Measurements from ENCODE around the gene VSTM2B. TPM values are rescaled to one million over a fixed set of nuclear protein-coding genes. Genes with fewer than 3 reads are reported as not detected.

VSTM2B gene
- total and polyA plus RNA-seq, 2 of the 4 experiments (the other 2 are of a cell fraction): not detected

DNA sequence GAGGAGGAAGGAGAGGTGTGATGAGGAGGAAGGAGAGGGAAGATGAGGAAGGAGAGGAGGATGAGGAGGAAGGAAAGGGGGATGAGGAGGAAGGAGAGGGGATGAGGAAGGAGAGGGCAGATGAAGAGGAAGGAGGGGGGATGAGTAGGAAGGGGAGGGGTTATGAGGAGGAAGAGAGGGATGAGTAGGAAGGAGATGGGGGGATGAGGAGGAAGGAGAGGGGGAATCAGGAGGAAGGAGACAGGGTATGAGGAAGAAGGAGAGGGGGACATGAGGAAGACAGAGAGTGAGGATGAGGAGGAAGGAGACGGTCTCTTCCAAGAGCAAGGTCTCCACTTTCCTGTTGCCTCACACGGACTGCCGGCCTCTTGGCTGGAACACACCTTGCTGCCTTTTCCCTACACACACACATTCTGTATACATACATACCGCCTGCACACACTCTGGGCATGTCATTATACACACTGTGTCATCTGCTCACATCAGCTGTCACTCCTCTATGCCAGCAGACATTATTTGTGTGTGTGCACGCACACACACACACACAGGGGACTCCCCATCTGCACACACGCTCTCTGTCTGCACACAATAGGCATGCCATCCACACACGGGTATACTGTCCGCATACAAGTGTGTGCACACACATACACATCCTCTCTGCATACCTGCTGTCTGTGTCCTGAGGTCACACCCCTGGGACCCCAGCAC, 11.1 kb upstream of the VSTM2B start:
- TF ChIP-seq, protein P1, sequence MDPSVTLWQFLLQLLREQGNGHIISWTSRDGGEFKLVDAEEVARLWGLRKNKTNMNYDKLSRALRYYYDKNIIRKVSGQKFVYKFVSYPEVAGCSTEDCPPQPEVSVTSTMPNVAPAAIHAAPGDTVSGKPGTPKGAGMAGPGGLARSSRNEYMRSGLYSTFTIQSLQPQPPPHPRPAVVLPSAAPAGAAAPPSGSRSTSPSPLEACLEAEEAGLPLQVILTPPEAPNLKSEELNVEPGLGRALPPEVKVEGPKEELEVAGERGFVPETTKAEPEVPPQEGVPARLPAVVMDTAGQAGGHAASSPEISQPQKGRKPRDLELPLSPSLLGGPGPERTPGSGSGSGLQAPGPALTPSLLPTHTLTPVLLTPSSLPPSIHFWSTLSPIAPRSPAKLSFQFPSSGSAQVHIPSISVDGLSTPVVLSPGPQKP (IDR thresholded peaks at IDR 0.05; ENCODE audit: borderline replicate concordance, low read depth, low read length): no peak
- TF ChIP-seq RCOR1 (IDR thresholded peaks at IDR 0.05; ENCODE audit: insufficient replicate concordance, low read length): no peak
- no peak for TF ChIP-seq BHLHE40 (IDR thresholded peaks at IDR 0.05; ENCODE audit: low read depth, low read length)
- TF ChIP-seq MAFK (IDR thresholded peaks at IDR 0.05; ENCODE audit: low read depth, low read length): no peak
- no peak for TF ChIP-seq NFE2L2 (IDR thresholded peaks at IDR 0.05; ENCODE audit: low read depth, low read length)
- no peak for TF ChIP-seq FOS (IDR thresholded peaks at IDR 0.05; ENCODE audit: low read depth, low read length)
- TF ChIP-seq MAZ (IDR thresholded peaks at IDR 0.05; ENCODE audit: borderline replicate concordance, low read depth, low read length): no peak
- TF ChIP-seq, protein P2, sequence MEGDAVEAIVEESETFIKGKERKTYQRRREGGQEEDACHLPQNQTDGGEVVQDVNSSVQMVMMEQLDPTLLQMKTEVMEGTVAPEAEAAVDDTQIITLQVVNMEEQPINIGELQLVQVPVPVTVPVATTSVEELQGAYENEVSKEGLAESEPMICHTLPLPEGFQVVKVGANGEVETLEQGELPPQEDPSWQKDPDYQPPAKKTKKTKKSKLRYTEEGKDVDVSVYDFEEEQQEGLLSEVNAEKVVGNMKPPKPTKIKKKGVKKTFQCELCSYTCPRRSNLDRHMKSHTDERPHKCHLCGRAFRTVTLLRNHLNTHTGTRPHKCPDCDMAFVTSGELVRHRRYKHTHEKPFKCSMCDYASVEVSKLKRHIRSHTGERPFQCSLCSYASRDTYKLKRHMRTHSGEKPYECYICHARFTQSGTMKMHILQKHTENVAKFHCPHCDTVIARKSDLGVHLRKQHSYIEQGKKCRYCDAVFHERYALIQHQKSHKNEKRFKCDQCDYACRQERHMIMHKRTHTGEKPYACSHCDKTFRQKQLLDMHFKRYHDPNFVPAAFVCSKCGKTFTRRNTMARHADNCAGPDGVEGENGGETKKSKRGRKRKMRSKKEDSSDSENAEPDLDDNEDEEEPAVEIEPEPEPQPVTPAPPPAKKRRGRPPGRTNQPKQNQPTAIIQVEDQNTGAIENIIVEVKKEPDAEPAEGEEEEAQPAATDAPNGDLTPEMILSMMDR (conservative IDR thresholded peaks at IDR 0.05; ENCODE audit: low read depth, low read length): no peak
- TF ChIP-seq CHD1 (IDR thresholded peaks at IDR 0.05; ENCODE audit: low read depth, low read length): no peak
- no peak for TF ChIP-seq CEBPB (IDR thresholded peaks at IDR 0.05; ENCODE audit: low read depth, low read length)
- TF ChIP-seq, protein P3, sequence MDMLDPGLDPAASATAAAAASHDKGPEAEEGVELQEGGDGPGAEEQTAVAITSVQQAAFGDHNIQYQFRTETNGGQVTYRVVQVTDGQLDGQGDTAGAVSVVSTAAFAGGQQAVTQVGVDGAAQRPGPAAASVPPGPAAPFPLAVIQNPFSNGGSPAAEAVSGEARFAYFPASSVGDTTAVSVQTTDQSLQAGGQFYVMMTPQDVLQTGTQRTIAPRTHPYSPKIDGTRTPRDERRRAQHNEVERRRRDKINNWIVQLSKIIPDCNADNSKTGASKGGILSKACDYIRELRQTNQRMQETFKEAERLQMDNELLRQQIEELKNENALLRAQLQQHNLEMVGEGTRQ (IDR thresholded peaks at IDR 0.05; ENCODE audit: low read depth, low read length): no peak
- no peak for TF ChIP-seq RAD21 (IDR thresholded peaks at IDR 0.05; ENCODE audit: low read length)
- no peak for TF ChIP-seq MXI1 (IDR thresholded peaks at IDR 0.05; ENCODE audit: borderline replicate concordance, low read depth, low read length)
- TF ChIP-seq RFX5 (IDR thresholded peaks at IDR 0.05; ENCODE audit: low read depth, low read length): no peak
- TF ChIP-seq SMC3 (IDR thresholded peaks at IDR 0.05; ENCODE audit: low read depth, low read length): no peak
- TF ChIP-seq POLR2A (IDR thresholded peaks at IDR 0.05; ENCODE audit: low read depth, low read length): no peak
- in situ Hi-C loops (cut with MboI; ENCODE audit: low sequenced_read_pairs): no loop called here
- H2BK5ac ChIP-seq (ENCODE audit: low read depth, low read length, poor library complexity, severe bottlenecking): no peak overlapping the region
- no peak overlapping the region for H3K14ac ChIP-seq (replicated peaks; ENCODE audit: low read depth, low read length)
- POLR2A ChIA-PET (ENCODE audit: unreplicated experiment): no interaction called here
- H3K9me1 ChIP-seq (ENCODE audit: insufficient read depth, low read length): no peaks in the 10 kb centered on the region
- H2AFZ ChIP-seq (replicated peaks; ENCODE audit: low read length, poor library complexity): peak overlapping the region; percentile 51
- intact Hi-C loops (cut with micrococcal nuclease): no loop called here
- no peaks in the 10 kb centered on the region for H3K27me3 ChIP-seq (ENCODE audit: control insufficient read depth, insufficient read depth, low read length)
- H2AK5ac ChIP-seq (ENCODE audit: low read depth, low read length): no peak overlapping the region
- WGBS, 2 experiments (ENCODE audit: extremely low coverage in 2 of 2, insufficient read length in 1 of 2): 0% methylated on average over 1 of the region's 8 CpGs; no CpG with 5 or more reads in 1 of the 2 experiments
- H3K9me3 ChIP-seq (ENCODE audit: control insufficient read depth, insufficient read depth, low read length): no peaks in the 10 kb centered on the region
- H3K4me1 ChIP-seq (ENCODE audit: control insufficient read depth, insufficient read depth, low read length): no peaks in the 10 kb centered on the region
- no peak overlapping the region for H2BK20ac ChIP-seq (ENCODE audit: low read depth, low read length)
- CTCF ChIA-PET: no interaction called here
- H3K18ac ChIP-seq (ENCODE audit: low read depth, low read length): no peak overlapping the region
- no peak overlapping the region for H3K4ac ChIP-seq (ENCODE audit: low read depth, low read length)
- H4K5ac ChIP-seq (ENCODE audit: low read depth, low read length): no peak overlapping the region
- H4K8ac ChIP-seq (ENCODE audit: low read depth in 2 of 2, low read length in 2 of 2): no peak overlapping the region
- H3K9ac ChIP-seq (ENCODE audit: low read depth, low read length): no peak overlapping the region
- no peaks in the 10 kb centered on the region for H4K20me1 ChIP-seq (ENCODE audit: insufficient read depth, low read length)
- no peaks in the 10 kb centered on the region for H3K36me3 ChIP-seq (ENCODE audit: control insufficient read depth, insufficient read depth, low read length)
- H2BK120ac ChIP-seq (ENCODE audit: low read depth, low read length): no peak overlapping the region
- no peak overlapping the region for H3K23ac ChIP-seq (ENCODE audit: low read depth, low read length)
- no peak overlapping the region for H2AK9ac ChIP-seq (replicated peaks; ENCODE audit: low read depth, low read length, poor library complexity)
- no peak overlapping the region for H3K4me3 ChIP-seq (ENCODE audit: insufficient read depth, low read depth, low read length)
- no peak overlapping the region for H4K91ac ChIP-seq (ENCODE audit: insufficient read depth, low read depth, low read length)
- no peak for ATAC-seq (ENCODE audit: low read depth)
- no TSS peak for BruUV-seq (replicated peaks)
- dilution Hi-C loops (cut with HindIII; ENCODE audit: low sequenced_read_pairs, unreplicated experiment): no loop called here
- no peak for DNase-seq
- H3K4me2 ChIP-seq (ENCODE audit: low read depth, low read length): no peak overlapping the region
- no peaks in the 10 kb centered on the region for H3K79me1 ChIP-seq (ENCODE audit: low read depth in 1 of 2, low read length in 2 of 2)
- no peak overlapping the region for H3K56ac ChIP-seq (ENCODE audit: extremely low read depth, insufficient read depth, low read length)
- no peak overlapping the region for H3K27ac ChIP-seq (ENCODE audit: insufficient read depth, low read length)
- no peak overlapping the region for H2BK15ac ChIP-seq (ENCODE audit: low read depth, low read length)

Measured in IMR-90 (cell line).